Measurements from ENCODE around the gene AK8.

The AK8 gene

DNA sequence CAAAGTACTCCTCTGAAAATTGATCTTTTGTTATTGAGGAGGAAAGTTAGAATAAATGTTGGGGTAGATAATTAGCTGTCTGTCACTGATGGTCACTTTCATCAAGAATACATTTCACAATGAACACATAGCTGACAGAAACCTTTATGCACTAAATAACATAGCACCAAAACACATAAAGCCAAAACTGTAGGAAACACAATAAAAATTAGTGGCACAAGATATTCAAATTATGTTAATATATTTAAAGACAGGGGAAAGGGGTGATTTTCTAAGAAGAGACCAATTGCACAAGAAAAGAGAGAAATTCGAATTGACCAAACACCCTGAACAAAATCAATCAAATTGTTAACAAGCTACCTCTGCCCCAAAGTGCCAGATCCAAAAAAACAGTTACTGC lies 89.7 kb downstream of the AK8 start:
- H3K4me3 ChIP-seq (ENCODE audit: low read length, poor library complexity, severe bottlenecking): no peak overlapping the region
- no peak overlapping the region for H3K9ac ChIP-seq (ENCODE audit: low read depth, low read length, poor library complexity, severe bottlenecking)
- TF ChIP-seq, protein P1, sequence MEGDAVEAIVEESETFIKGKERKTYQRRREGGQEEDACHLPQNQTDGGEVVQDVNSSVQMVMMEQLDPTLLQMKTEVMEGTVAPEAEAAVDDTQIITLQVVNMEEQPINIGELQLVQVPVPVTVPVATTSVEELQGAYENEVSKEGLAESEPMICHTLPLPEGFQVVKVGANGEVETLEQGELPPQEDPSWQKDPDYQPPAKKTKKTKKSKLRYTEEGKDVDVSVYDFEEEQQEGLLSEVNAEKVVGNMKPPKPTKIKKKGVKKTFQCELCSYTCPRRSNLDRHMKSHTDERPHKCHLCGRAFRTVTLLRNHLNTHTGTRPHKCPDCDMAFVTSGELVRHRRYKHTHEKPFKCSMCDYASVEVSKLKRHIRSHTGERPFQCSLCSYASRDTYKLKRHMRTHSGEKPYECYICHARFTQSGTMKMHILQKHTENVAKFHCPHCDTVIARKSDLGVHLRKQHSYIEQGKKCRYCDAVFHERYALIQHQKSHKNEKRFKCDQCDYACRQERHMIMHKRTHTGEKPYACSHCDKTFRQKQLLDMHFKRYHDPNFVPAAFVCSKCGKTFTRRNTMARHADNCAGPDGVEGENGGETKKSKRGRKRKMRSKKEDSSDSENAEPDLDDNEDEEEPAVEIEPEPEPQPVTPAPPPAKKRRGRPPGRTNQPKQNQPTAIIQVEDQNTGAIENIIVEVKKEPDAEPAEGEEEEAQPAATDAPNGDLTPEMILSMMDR (conservative IDR thresholded peaks at IDR 0.05; ENCODE audit: low read length): no peak
- TF ChIP-seq EZH2phosphoT487 (IDR thresholded peaks at IDR 0.05; ENCODE audit: borderline replicate concordance): no peak
- peaks cover 10% of the 10 kb centered on the region for H3K4me1 ChIP-seq (ENCODE audit: insufficient read depth, low read length, poor library complexity, severe bottlenecking)
- no peak overlapping the region for H2AFZ ChIP-seq (ENCODE audit: low read length)
- no peak overlapping the region for H3K4me2 ChIP-seq (ENCODE audit: low read depth, low read length, poor library complexity, severe bottlenecking)
- H3F3A ChIP-seq (ENCODE audit: low read depth): no peaks in the 10 kb centered on the region
- H3K27me3 ChIP-seq (ENCODE audit: insufficient read depth, low read length, poor library complexity, severe bottlenecking): no peaks in the 10 kb centered on the region
- H3K79me2 ChIP-seq (ENCODE audit: insufficient read depth, low read length): no peaks in the 10 kb centered on the region
- H3K9me2 ChIP-seq (replicated peaks; ENCODE audit: low read depth, low read length): no peaks in the 10 kb centered on the region
- H4K20me1 ChIP-seq (ENCODE audit: insufficient read depth, low read length, poor library complexity, severe bottlenecking): no peaks in the 10 kb centered on the region
- H3K9me3 ChIP-seq (ENCODE audit: insufficient read depth, low read depth, low read length): no peaks in the 10 kb centered on the region
- no peaks in the 10 kb centered on the region for H3K36me3 ChIP-seq (ENCODE audit: insufficient read depth, low read length)

DNA sequence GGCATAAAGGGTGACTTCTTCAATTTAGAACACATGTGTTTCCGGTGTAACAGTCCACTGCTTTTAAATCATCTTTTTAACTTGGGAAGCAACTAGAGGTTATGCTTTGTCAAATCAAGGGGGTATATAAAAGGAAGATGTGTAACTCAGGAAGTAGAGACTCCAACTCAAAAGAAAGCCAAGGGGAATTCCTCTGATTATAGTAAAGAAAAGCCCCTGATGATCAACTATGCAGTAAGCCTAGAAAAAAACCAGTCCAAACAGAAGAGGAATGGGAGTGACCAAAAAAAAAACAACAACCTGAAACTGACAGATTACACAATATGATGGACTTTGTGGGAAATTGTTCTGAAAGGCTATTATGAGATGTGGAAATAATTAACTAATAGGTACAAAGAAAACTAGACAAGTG lies 90.3 kb downstream of the AK8 start:
- Histone ChIP-seq H3K9me3 (ENCODE audit: insufficient read depth, low read depth, low read length) (no peaks in the 10 kb centered on the region), H3K4me2 (ENCODE audit: low read depth, low read length, poor library complexity, severe bottlenecking) (no peak overlapping the region), H3K9ac (ENCODE audit: low read depth, low read length, poor library complexity, severe bottlenecking) (no peak overlapping the region), H3K36me3 (ENCODE audit: insufficient read depth, low read length) (no peaks in the 10 kb centered on the region), H3K27me3 (ENCODE audit: insufficient read depth, low read length, poor library complexity, severe bottlenecking) (no peaks in the 10 kb centered on the region), H3K9me2 (replicated peaks; ENCODE audit: low read depth, low read length) (no peaks in the 10 kb centered on the region), H2AFZ (ENCODE audit: low read length) (no peak overlapping the region), H3K4me1 (ENCODE audit: insufficient read depth, low read length, poor library complexity, severe bottlenecking) (peaks cover 10% of the 10 kb centered on the region), H3K4me3 (ENCODE audit: low read length, poor library complexity, severe bottlenecking) (no peak overlapping the region), H3F3A (ENCODE audit: low read depth) (no peaks in the 10 kb centered on the region), H3K79me2 (ENCODE audit: insufficient read depth, low read length) (no peaks in the 10 kb centered on the region), H4K20me1 (ENCODE audit: insufficient read depth, low read length, poor library complexity, severe bottlenecking) (no peaks in the 10 kb centered on the region)
- TF ChIP-seq, protein P1 (conservative IDR thresholded peaks at IDR 0.05; ENCODE audit: low read length): no peak
- TF ChIP-seq EZH2phosphoT487 (IDR thresholded peaks at IDR 0.05; ENCODE audit: borderline replicate concordance): no peak

DNA sequence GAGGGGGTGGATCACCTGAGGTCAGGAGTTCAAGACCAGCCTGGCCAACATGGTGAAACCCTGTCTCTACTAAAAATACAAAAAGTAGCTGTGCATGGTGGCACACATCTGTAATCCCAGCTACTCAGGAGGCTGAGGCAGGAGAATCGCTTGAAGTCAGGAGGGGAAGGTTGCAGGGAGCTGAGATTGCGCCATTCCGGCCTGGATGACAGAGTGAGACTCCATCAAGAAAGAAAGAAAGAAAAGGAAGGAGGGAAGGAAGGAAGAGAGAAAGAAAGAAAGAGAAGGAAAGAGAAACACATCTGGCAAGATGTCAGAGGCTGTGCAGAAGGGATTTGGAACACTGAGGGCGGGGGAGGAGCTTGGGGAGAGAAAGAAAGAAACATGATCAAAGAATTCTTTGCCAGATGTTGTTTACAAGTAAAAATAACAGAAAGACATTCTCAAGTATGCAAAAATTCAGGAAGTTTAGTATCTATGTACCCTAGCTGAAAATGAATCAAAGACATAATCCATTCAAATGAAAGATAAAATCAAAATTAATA lies 93.7 kb downstream of the AK8 start:
- TF ChIP-seq, protein P1 (conservative IDR thresholded peaks at IDR 0.05; ENCODE audit: low read length): no peak
- no peak for TF ChIP-seq EZH2phosphoT487 (IDR thresholded peaks at IDR 0.05; ENCODE audit: borderline replicate concordance)

More for the DNA sequence above, 93.7 kb downstream of the AK8 start:
- Histone ChIP-seq H3K9me3 (ENCODE audit: insufficient read depth, low read depth, low read length) (no peaks in the 10 kb centered on the region), H3K27me3 (ENCODE audit: insufficient read depth, low read length, poor library complexity, severe bottlenecking) (no peaks in the 10 kb centered on the region), H3K4me3 (ENCODE audit: low read length, poor library complexity, severe bottlenecking) (no peak overlapping the region), H3K79me2 (ENCODE audit: insufficient read depth, low read length) (no peaks in the 10 kb centered on the region), H3K4me2 (ENCODE audit: low read depth, low read length, poor library complexity, severe bottlenecking) (no peak overlapping the region), H3K9ac (ENCODE audit: low read depth, low read length, poor library complexity, severe bottlenecking) (no peak overlapping the region), H4K20me1 (ENCODE audit: insufficient read depth, low read length, poor library complexity, severe bottlenecking) (no peaks in the 10 kb centered on the region), H3F3A (ENCODE audit: low read depth) (no peaks in the 10 kb centered on the region), H3K9me2 (replicated peaks; ENCODE audit: low read depth, low read length) (no peaks in the 10 kb centered on the region), H3K36me3 (ENCODE audit: insufficient read depth, low read length) (no peaks in the 10 kb centered on the region), H3K4me1 (ENCODE audit: insufficient read depth, low read length, poor library complexity, severe bottlenecking) (peaks cover 10% of the 10 kb centered on the region), H2AFZ (ENCODE audit: low read length) (no peak overlapping the region)

Measured in Loucy (cell line).